ENCODE data around the gene SLC8A1. TPM values are rescaled to one million over a fixed set of nuclear protein-coding genes. Genes with fewer than 3 reads are reported as not detected.

SLC8A1 gene
- polyA plus RNA-seq, 5 donors = 4.2 to 7.1 (median 5.4) TPM

GRCh38 chr2:40230707-40231432 lies 221.0 kb downstream of the SLC8A1 start:
- DNase-seq = no peak

GRCh38 chr2:40230186-40230585 lies 221.7 kb downstream of the SLC8A1 start:
- no peak for DNase-seq

- no peak for DNase-seq
Observed at GRCh38 chr2:40228310-40228709, 223.6 kb downstream of the SLC8A1 start.

- DNase-seq = no peak
Observed at GRCh38 chr2:40227210-40227609, 224.7 kb downstream of the SLC8A1 start.

- no peak for DNase-seq
Observed at GRCh38 chr2:40226637-40227036, 225.3 kb downstream of the SLC8A1 start.

GRCh38 chr2:40225670-40226210 lies 226.2 kb downstream of the SLC8A1 start:
- DNase-seq = no peak

GRCh38 chr2:40224318-40224717 lies 227.6 kb downstream of the SLC8A1 start:
- DNase-seq = no peak

GRCh38 chr2:40220177-40220925 lies 231.5 kb downstream of the SLC8A1 start:
- peak; percentile 67 to 75 for DNase-seq

- no peak for DNase-seq
Observed at GRCh38 chr2:40219141-40219540, 232.7 kb downstream of the SLC8A1 start.

- no peak for DNase-seq
Observed at GRCh38 chr2:40218679-40219078, 233.2 kb downstream of the SLC8A1 start.

- DNase-seq = no peak
Observed at GRCh38 chr2:40213619-40214018, 238.3 kb downstream of the SLC8A1 start.

- DNase-seq = no peak
Observed at GRCh38 chr2:40213071-40213470, 238.8 kb downstream of the SLC8A1 start.

GRCh38 chr2:40210968-40211353 lies 240.9 kb downstream of the SLC8A1 start:
- no peak for DNase-seq

- no peak for DNase-seq
Observed at GRCh38 chr2:40210344-40210967, 241.4 kb downstream of the SLC8A1 start.

GRCh38 chr2:40209761-40210160 lies 242.1 kb downstream of the SLC8A1 start:
- no peak for DNase-seq

GRCh38 chr2:40208463-40208862 lies 243.4 kb downstream of the SLC8A1 start:
- DNase-seq = no peak

GRCh38 chr2:40204268-40204667 lies 247.6 kb downstream of the SLC8A1 start:
- no peak for DNase-seq

GRCh38 chr2:40202798-40203400 lies 249.0 kb downstream of the SLC8A1 start:
- DNase-seq = no peak

GRCh38 chr2:40201425-40201824 lies 250.5 kb downstream of the SLC8A1 start:
- no peak for DNase-seq

GRCh38 chr2:40200366-40200915 lies 251.4 kb downstream of the SLC8A1 start:
- DNase-seq = no peak

- DNase-seq = no peak
Observed at GRCh38 chr2:40199771-40200170, 252.1 kb downstream of the SLC8A1 start.

- no peak for DNase-seq
Observed at GRCh38 chr2:40197121-40197520, 254.8 kb downstream of the SLC8A1 start.

Data from right lung (tissue), 5 donors.